ENCODE measurements around the gene RAB11A. TPM values are rescaled to one million over a fixed set of nuclear protein-coding genes. Genes with fewer than 3 reads are reported as not detected.
"Not testable (repeated sequence)": the region's sequence is repeated elsewhere in the genome, so short reads cannot be mapped to it uniquely, and the experiment has no call there.

RAB11A gene
- total RNA-seq, 2 experiments from 2014 or later: 151 to 157 TPM

- intact Hi-C loops (cut with micrococcal nuclease): no loop called here
- Mint-ChIP-seq H3K9me3 (no peaks in the 10 kb centered on the region), H3K4me3 (no peak overlapping the region), H3K27ac (no peak overlapping the region), H3K27me3 (ENCODE audit: low read depth) (no peaks in the 10 kb centered on the region), H3K36me3 (ENCODE audit: low read depth) (no peaks in the 10 kb centered on the region), H3K4me1 (ENCODE audit: low read depth) (peaks cover 1% of the 10 kb centered on the region)
- CTCF ChIA-PET: interaction anchor here (0.6 to 1.7 kb wide), 4 partner anchors 11 to 255 kb away, joined by 3 to 6 read pairs (median 4); no protein-coding TSS in a partner anchor
- no peak for DNase-seq
Measured at GRCh38 chr15:65851981-65852380, 17.3 kb upstream of the RAB11A start.

GRCh38 chr15:65856821-65857455, 12.4 kb upstream of the RAB11A start:
- Mint-ChIP-seq H3K27ac (no peak overlapping the region), H3K36me3 (ENCODE audit: low read depth) (no peaks in the 10 kb centered on the region), H3K27me3 (ENCODE audit: low read depth) (no peaks in the 10 kb centered on the region), H3K4me3 (no peak overlapping the region), H3K9me3 (no peaks in the 10 kb centered on the region), H3K4me1 (ENCODE audit: low read depth) (peaks cover 11% of the 10 kb centered on the region)
- DNase-seq: peak; percentile 91
- CTCF ChIA-PET: interaction anchor here (0.6 to 5.4 kb wide), 34 partner anchors 11 to 544 kb away, joined by 3 to 36 read pairs (median 4); no protein-coding TSS in a partner anchor
- intact Hi-C loops (cut with micrococcal nuclease): loop anchor here (1.0 kb wide), 2 partner anchors 24 to 219 kb away; no protein-coding TSS in a partner anchor

- Mint-ChIP-seq H3K4me3 (no peak overlapping the region), H3K9me3 (no peaks in the 10 kb centered on the region), H3K27me3 (ENCODE audit: low read depth) (no peaks in the 10 kb centered on the region), H3K36me3 (ENCODE audit: low read depth) (no peaks in the 10 kb centered on the region), H3K27ac (peak overlapping the region; percentile 25), H3K4me1 (ENCODE audit: low read depth) (peaks cover 15% of the 10 kb centered on the region)
- intact Hi-C loops (cut with micrococcal nuclease): loop anchor here (1.0 kb wide), 2 partner anchors 25 to 220 kb away; no protein-coding TSS in a partner anchor
- no peak for DNase-seq
- CTCF ChIA-PET: interaction anchor here (0.6 to 5.4 kb wide), 17 partner anchors 12 to 332 kb away, joined by 3 to 36 read pairs (median 4); no protein-coding TSS in a partner anchor
Measured at GRCh38 chr15:65857718-65858402, 11.4 kb upstream of the RAB11A start.

- Mint-ChIP-seq H3K27ac (no peak overlapping the region), H3K9me3 (no peaks in the 10 kb centered on the region), H3K4me1 (ENCODE audit: low read depth) (peaks cover 12% of the 10 kb centered on the region), H3K4me3 (no peak overlapping the region), H3K27me3 (ENCODE audit: low read depth) (no peaks in the 10 kb centered on the region), H3K36me3 (ENCODE audit: low read depth) (no peaks in the 10 kb centered on the region)
- DNase-seq: peak; percentile 85
- intact Hi-C loops (cut with micrococcal nuclease): loop anchor here (1.0 to 2.0 kb wide), 3 partner anchors 54 to 329 kb away; no protein-coding TSS in a partner anchor
- CTCF ChIA-PET: interaction anchor here (0.6 to 3.7 kb wide), 29 partner anchors 10 to 427 kb away, joined by 3 to 17 read pairs (median 4); no protein-coding TSS in a partner anchor
Measured at GRCh38 chr15:65862682-65863081, 6.6 kb upstream of the RAB11A start.

GRCh38 chr15:65863106-65863505, 6.2 kb upstream of the RAB11A start:
- H3K9me3 Mint-ChIP-seq: no peaks in the 10 kb centered on the region
- no peak for DNase-seq
- H3K4me3 Mint-ChIP-seq: no peak overlapping the region
- H3K36me3 Mint-ChIP-seq (ENCODE audit: low read depth): no peaks in the 10 kb centered on the region
- intact Hi-C loops (cut with micrococcal nuclease): loop anchor here (2.0 kb wide), 2 partner anchors 54 to 66 kb away; no protein-coding TSS in a partner anchor
- CTCF ChIA-PET: interaction anchor here (0.6 to 3.7 kb wide), 29 partner anchors 11 to 427 kb away, joined by 3 to 17 read pairs (median 4); no protein-coding TSS in a partner anchor
- no peaks in the 10 kb centered on the region for H3K27me3 Mint-ChIP-seq (ENCODE audit: low read depth)
- H3K4me1 Mint-ChIP-seq (ENCODE audit: low read depth): peaks cover 8% of the 10 kb centered on the region
- peak overlapping the region; percentile 24 for H3K27ac Mint-ChIP-seq

GRCh38 chr15:65867244-65867643, 2.0 kb upstream of the RAB11A start:
- no peak overlapping the region for H3K27ac Mint-ChIP-seq
- intact Hi-C loops (cut with micrococcal nuclease): loop anchor here (5.0 kb wide), 1 partner anchor 425 kb away; the partner anchor contains the start of gene DIS3L
- H3K4me3 Mint-ChIP-seq: no peak overlapping the region
- H3K9me3 Mint-ChIP-seq: no peaks in the 10 kb centered on the region
- peaks cover 22% of the 10 kb centered on the region for H3K4me1 Mint-ChIP-seq (ENCODE audit: low read depth)
- CTCF ChIA-PET: no interaction called here
- H3K27me3 Mint-ChIP-seq (ENCODE audit: low read depth): peaks cover 4% of the 10 kb centered on the region
- peaks cover 8% of the 10 kb centered on the region for H3K36me3 Mint-ChIP-seq (ENCODE audit: low read depth)
- no peak for DNase-seq

GRCh38 chr15:65867933-65868332, 1.4 kb upstream of the RAB11A start:
- not testable (repeated sequence) for H3K9me3 Mint-ChIP-seq; H3K27me3 Mint-ChIP-seq (ENCODE audit: low read depth); H3K36me3 Mint-ChIP-seq (ENCODE audit: low read depth); H3K27ac Mint-ChIP-seq; DNase-seq; H3K4me3 Mint-ChIP-seq
- H3K4me1 Mint-ChIP-seq (ENCODE audit: low read depth): peaks cover 23% of the 10 kb centered on the region
- intact Hi-C loops (cut with micrococcal nuclease): loop anchor here (2.0 to 5.0 kb wide), 2 partner anchors 35 to 424 kb away; partner anchors contain the start of gene DIS3L
- CTCF ChIA-PET: interaction anchor here (0.7 kb wide), 1 partner anchor 389 kb away, joined by 4 read pairs; no protein-coding TSS in a partner anchor

- Mint-ChIP-seq H3K4me1 (ENCODE audit: low read depth) (peaks cover 26% of the 10 kb centered on the region), H3K4me3 (peak overlapping the region; percentile 99), H3K27ac (peak overlapping the region; percentile 95), H3K27me3 (ENCODE audit: low read depth) (peaks cover 4% of the 10 kb centered on the region), H3K9me3 (no peaks in the 10 kb centered on the region), H3K36me3 (ENCODE audit: low read depth) (peaks cover 8% of the 10 kb centered on the region)
- CTCF ChIA-PET: interaction anchor here (0.6 to 2.4 kb wide), 10 partner anchors 12 to 313 kb away, joined by 3 to 12 read pairs (median 4); no protein-coding TSS in a partner anchor
- no peak for DNase-seq
- intact Hi-C loops (cut with micrococcal nuclease): loop anchor here (1.0 to 5.0 kb wide), 5 partner anchors 36 to 424 kb away; partner anchors contain the start of genes DENND4A, DIS3L, DPP8 and INTS14
Measured at GRCh38 chr15:65868546-65869125, 655 bp upstream of the RAB11A start.

GRCh38 chr15:65869954-65870871, 922 bp downstream of the RAB11A start:
- H3K9me3 Mint-ChIP-seq: no peaks in the 10 kb centered on the region
- intact Hi-C loops (cut with micrococcal nuclease): loop anchor here (1.0 to 5.0 kb wide), 6 partner anchors 37 to 422 kb away; partner anchors contain the start of genes DENND4A, DIS3L, DPP8 and INTS14

GRCh38 chr15:65870889-65871533, 1.7 kb downstream of the RAB11A start:
- peaks cover 10% of the 10 kb centered on the region for H3K36me3 Mint-ChIP-seq (ENCODE audit: low read depth)
- H3K27me3 Mint-ChIP-seq (ENCODE audit: low read depth): peaks cover 4% of the 10 kb centered on the region
- H3K27ac Mint-ChIP-seq: peak overlapping the region; percentile 95
- peak overlapping the region; percentile 99 for H3K4me3 Mint-ChIP-seq
- no peaks in the 10 kb centered on the region for H3K9me3 Mint-ChIP-seq
- H3K4me1 Mint-ChIP-seq (ENCODE audit: low read depth): peaks cover 33% of the 10 kb centered on the region
- intact Hi-C loops (cut with micrococcal nuclease): loop anchor here (1.0 to 2.0 kb wide), 2 partner anchors 16 to 46 kb away; no protein-coding TSS in a partner anchor
- DNase-seq: no peak
- CTCF ChIA-PET: interaction anchor here (2.4 kb wide), 1 partner anchor 10 kb away, joined by 12 read pairs; no protein-coding TSS in a partner anchor

More at GRCh38 chr15:65869954-65870871, 922 bp downstream of the RAB11A start:
- Mint-ChIP-seq H3K4me1 (ENCODE audit: low read depth) (peaks cover 28% of the 10 kb centered on the region), H3K27me3 (ENCODE audit: low read depth) (peaks cover 4% of the 10 kb centered on the region), H3K36me3 (ENCODE audit: low read depth) (peaks cover 10% of the 10 kb centered on the region), H3K27ac (peak overlapping the region; percentile 95), H3K4me3 (peak overlapping the region; percentile 99)
- peak; percentile 38 for DNase-seq
- CTCF ChIA-PET: interaction anchor here (1.0 to 2.4 kb wide), 5 partner anchors 11 to 112 kb away, joined by 3 to 12 read pairs (median 5); no protein-coding TSS in a partner anchor
